Hepatocyte (in vitro differentiated cells): ENCODE data around the gene MSI1. TPM values are rescaled to one million over a fixed set of nuclear protein-coding genes. Genes with fewer than 3 reads are reported as not detected.

ENCODE experiments used
- DNase-seq: peaks from one replicate; pipeline ENCODE4 v3.0.0-alpha.2; 2016; ENCODE audit warnings: low spot score
- H2AFZ ChIP-seq: fragments of 200-600 bp; sonication (generic); 2 replicates; pipeline ENCODE4 v1.6.0; 2016; ENCODE audit warnings: antibody characterized with exemption, mild to moderate bottlenecking
- H3K27ac ChIP-seq: fragments of 200-600 bp; sonication (generic); 2 replicates; pipeline ENCODE4 v1.5.1; 2016; ENCODE audit warnings: mild to moderate bottlenecking
- H3K27me3 ChIP-seq: fragments of 200-600 bp; sonication (generic); 2 replicates; pipeline ENCODE4 v1.6.1; 2016
- H3K36me3 ChIP-seq: fragments of 200-600 bp; sonication (generic); replicated peaks from 2 replicates; pipeline ENCODE4 v1.5.1; 2016; ENCODE audit warnings: low read depth; ENCODE audit not compliant: insufficient read depth
- H3K4me1 ChIP-seq: fragments of 200-600 bp; sonication (generic); 2 replicates; pipeline ENCODE4 v1.5.1; 2016; ENCODE audit warnings: mild to moderate bottlenecking, moderate library complexity; ENCODE audit not compliant: insufficient read depth
- H3K4me2 ChIP-seq: fragments of 200-600 bp; sonication (generic); 2 replicates; pipeline ENCODE4 v1.6.0; 2016
- H3K4me3 ChIP-seq: fragments of 200-600 bp; sonication (generic); 2 replicates; pipeline ENCODE4 v1.5.1; 2016; ENCODE audit warnings: mild to moderate bottlenecking
- H3K79me2 ChIP-seq: fragments of 200-600 bp; sonication (generic); 2 replicates; pipeline ENCODE4 v1.6.0; 2017; ENCODE audit warnings: mild to moderate bottlenecking
- H3K9me2 ChIP-seq: fragments of 200-600 bp; sonication (generic); replicated peaks from 2 replicates; pipeline ENCODE4 v1.6.0; 2017; ENCODE audit warnings: mild to moderate bottlenecking; ENCODE audit not compliant: insufficient read depth
- H3K9me3 ChIP-seq: fragments of 200-600 bp; sonication (generic); 2 replicates; pipeline ENCODE4 v1.5.1; 2016; ENCODE audit warnings: low read depth, mild to moderate bottlenecking
- H4K20me1 ChIP-seq: fragments of 200-600 bp; sonication (generic); 2 replicates; pipeline ENCODE4 v1.6.0; 2016; ENCODE audit warnings: mild to moderate bottlenecking; ENCODE audit not compliant: insufficient read depth, poor library complexity, severe bottlenecking
- CTCF ChIP-seq: fragments of 200-600 bp; sonication (generic); IDR thresholded peaks from 2 replicates; pipeline ENCODE4 v1.5.1; 2016; ENCODE audit warnings: antibody characterized with exemption, mild to moderate bottlenecking; ENCODE audit not compliant: poor library complexity
- EZH2 ChIP-seq: fragments of 200-600 bp; sonication (generic); IDR thresholded peaks from 2 replicates; pipeline ENCODE4 v1.6.1; 2016; ENCODE audit warnings: antibody characterized with exemption, mild to moderate bottlenecking, borderline replicate concordance
- EZH2phosphoT487 ChIP-seq: fragments of 200-600 bp; sonication (generic); IDR thresholded peaks from one replicate; pipeline ENCODE4 v1.6.1; 2018; ENCODE audit warnings: antibody characterized with exemption, mild to moderate bottlenecking, low read depth, moderate library complexity; ENCODE audit not compliant: unreplicated experiment, severe bottlenecking
- WGBS: methylation state at CpG from one replicate; pipeline ENCODE4 v1.1.6; 2016; ENCODE audit warnings: low lambda C conversion rate; ENCODE audit errors: missing lambda C conversion rate; 5-methylcytosine and 5-hydroxymethylcytosine counted together
- polyA plus RNA-seq: library from polyadenylated mRNA; unstranded; fragments of >200 nt; fragmentation: Nextera tagmentation; extraction: Ambion mirVana; gene quantifications from 2 replicates; pipeline ENCODE4 v1.2.1, GENCODE V29; 2016
- total RNA-seq: library from RNA; depleted of rRNA; stranded (reverse); fragments of >200 nt; gene quantifications from 2 replicates; pipeline ENCODE4 v1.2.3, GENCODE V29; 2014

The MSI1 gene
- total and polyA plus RNA-seq, 2 experiments from 2014 or later, result 2.2 to 5.6 TPM

- H3K9me2 ChIP-seq, result no peaks in the 10 kb centered on the region
- peak overlapping the region; percentile 56 for H2AFZ ChIP-seq
- H3K4me3 ChIP-seq, result no peak overlapping the region
- no peak for TF ChIP-seq EZH2phosphoT487
- TF ChIP-seq EZH2, result no peak
- TF ChIP-seq CTCF, result no peak
- no peaks in the 10 kb centered on the region for H3K36me3 ChIP-seq
- H3K27ac ChIP-seq, result peak overlapping the region; percentile 53
- no peaks in the 10 kb centered on the region for H3K9me3 ChIP-seq
- H3K4me1 ChIP-seq, result no peaks in the 10 kb centered on the region
- no peaks in the 10 kb centered on the region for H3K27me3 ChIP-seq
- peak; percentile 56 for DNase-seq
- 32% methylated on average over 18 of the region's 18 CpGs for WGBS
- no peaks in the 10 kb centered on the region for H4K20me1 ChIP-seq
- peak overlapping the region; percentile 53 for H3K4me2 ChIP-seq
- H3K79me2 ChIP-seq, result no peaks in the 10 kb centered on the region
Measured at GRCh38 chr12:120394483-120395367, 25.8 kb upstream of the MSI1 start.

- H3K27ac ChIP-seq, result no peak overlapping the region
- no peak overlapping the region for H2AFZ ChIP-seq
- H3K4me1 ChIP-seq, result peaks cover 6% of the 10 kb centered on the region
- no peaks in the 10 kb centered on the region for H3K27me3 ChIP-seq
- H3K4me3 ChIP-seq, result no peak overlapping the region
- TF ChIP-seq EZH2 (no peak), CTCF (no peak), EZH2phosphoT487 (no peak)
- DNase-seq, result no peak
- H3K9me3 ChIP-seq, result no peaks in the 10 kb centered on the region
- H3K4me2 ChIP-seq, result no peak overlapping the region
- no peaks in the 10 kb centered on the region for H3K79me2 ChIP-seq
- WGBS, result 100% methylated on average over 1 of the region's 1 CpG
- H3K9me2 ChIP-seq, result no peaks in the 10 kb centered on the region
- no peaks in the 10 kb centered on the region for H3K36me3 ChIP-seq
- H4K20me1 ChIP-seq, result no peaks in the 10 kb centered on the region
Measured at GRCh38 chr12:120390540-120391120, 21.7 kb upstream of the MSI1 start.

- H3K27me3 ChIP-seq, result no peaks in the 10 kb centered on the region
- no peak for TF ChIP-seq CTCF
- TF ChIP-seq EZH2, result no peak
- no peak for TF ChIP-seq EZH2phosphoT487
- no peak overlapping the region for H3K4me3 ChIP-seq
- H3K27ac ChIP-seq, result no peak overlapping the region
- H3K4me1 ChIP-seq, result peaks cover 6% of the 10 kb centered on the region
- no peaks in the 10 kb centered on the region for H4K20me1 ChIP-seq
- WGBS, result 9% methylated on average over 22 of the region's 24 CpGs
- no peaks in the 10 kb centered on the region for H3K36me3 ChIP-seq
- no peaks in the 10 kb centered on the region for H3K79me2 ChIP-seq
- peak overlapping the region; percentile 76 for H2AFZ ChIP-seq
- H3K4me2 ChIP-seq, result peak overlapping the region; percentile 73
- DNase-seq, result no peak
- no peaks in the 10 kb centered on the region for H3K9me2 ChIP-seq
- H3K9me3 ChIP-seq, result no peaks in the 10 kb centered on the region
Measured at GRCh38 chr12:120388691-120389481, 19.9 kb upstream of the MSI1 start.
